WI38 (cell line): ENCODE data around the gene PTGIS.
A peak's percentile ranks its signal among the peaks of the same experiment; 100 is the strongest.

ENCODE experiments used
- H3K4me3 ChIP-seq: 2 replicates; pipeline ENCODE4 v1.5.1; 2011; ENCODE audit warnings: low read depth, mild to moderate bottlenecking, control low read depth, low read length
- CTCF ChIP-seq: IDR thresholded peaks from 2 replicates; pipeline ENCODE4 v1.5.1; 2012; ENCODE audit warnings: low read depth, mild to moderate bottlenecking, control low read depth, low read length

PTGIS gene

GRCh38 chr20:49610691-49611538 is 43.0 kb upstream of the PTGIS start:
- H3K4me3 ChIP-seq, result peak overlapping the region; percentile 10; the same call in 1 of the 2 replicates
- peak; percentile 99 for TF ChIP-seq CTCF

DNA sequence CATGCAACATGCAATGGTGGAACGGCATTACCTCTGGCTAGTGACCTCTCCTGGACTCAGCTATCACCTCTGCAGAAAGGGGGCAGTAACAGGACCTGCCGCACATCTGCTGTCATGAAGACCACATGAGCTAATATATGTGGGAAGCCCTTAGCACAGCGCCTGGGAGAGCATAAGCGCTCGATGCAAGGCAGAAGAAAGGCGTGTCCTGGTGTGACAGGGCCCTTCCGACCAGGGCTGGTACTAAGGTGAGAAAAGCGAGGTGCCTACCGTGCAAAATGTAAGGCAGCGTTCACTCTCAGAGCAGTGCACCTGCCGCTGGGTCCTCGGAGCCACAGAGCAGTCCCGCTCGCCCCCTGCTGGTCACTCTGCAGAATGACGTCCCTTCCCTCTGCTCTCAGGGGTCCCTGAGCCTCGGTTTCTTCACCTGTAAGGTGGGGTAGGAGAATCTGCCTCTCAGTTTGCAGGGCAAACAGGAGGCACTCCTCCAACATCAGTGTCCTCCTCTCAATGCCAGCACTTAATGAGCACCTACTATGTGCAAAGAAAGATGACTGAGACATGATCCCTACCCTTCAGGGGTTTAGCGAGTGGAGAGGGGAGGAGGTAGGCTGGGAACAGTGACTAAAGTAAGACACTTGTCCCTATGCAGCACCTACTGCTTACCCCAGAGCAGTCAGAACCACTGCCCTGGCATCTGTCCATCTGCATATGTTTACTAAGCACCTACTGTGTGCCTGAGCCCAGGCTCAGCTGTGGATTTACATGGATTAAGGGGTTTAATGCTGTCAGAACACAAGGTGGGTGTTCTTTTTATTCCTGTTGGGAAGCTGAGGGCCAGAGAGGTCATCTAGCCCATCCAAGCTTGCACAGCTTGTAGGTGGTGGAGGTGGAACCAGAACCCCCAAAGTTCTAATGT is 41.1 kb upstream of the PTGIS start:
- peak; percentile 92 for TF ChIP-seq CTCF
- H3K4me3 ChIP-seq, result no peak overlapping the region

DNA sequence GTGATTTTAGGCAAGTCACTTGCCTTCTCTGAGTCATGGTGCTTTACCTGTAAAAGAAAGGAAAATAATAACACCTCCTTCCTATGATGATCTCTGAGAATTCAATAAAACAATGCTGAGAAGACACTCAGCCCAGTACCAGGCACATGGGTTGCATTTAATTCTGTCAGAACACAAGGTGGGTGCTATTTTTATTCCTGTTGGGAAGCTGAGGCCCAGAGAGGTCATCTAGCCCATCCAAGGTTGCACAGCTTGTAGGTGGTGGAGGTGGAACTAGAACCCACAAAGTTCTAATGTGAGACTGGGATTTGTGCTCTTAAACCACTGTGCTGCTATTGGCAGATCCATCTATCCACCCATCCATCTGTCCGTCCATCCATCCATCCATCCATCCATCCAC is 39.6 kb upstream of the PTGIS start:
- H3K4me3 ChIP-seq, result no peak overlapping the region
- no peak for TF ChIP-seq CTCF

- no peak overlapping the region for H3K4me3 ChIP-seq
- TF ChIP-seq CTCF, result no peak; the same call in 1 of the 2 replicates
Measured at GRCh38 chr20:49603209-49603627, 35.3 kb upstream of the PTGIS start.

DNA sequence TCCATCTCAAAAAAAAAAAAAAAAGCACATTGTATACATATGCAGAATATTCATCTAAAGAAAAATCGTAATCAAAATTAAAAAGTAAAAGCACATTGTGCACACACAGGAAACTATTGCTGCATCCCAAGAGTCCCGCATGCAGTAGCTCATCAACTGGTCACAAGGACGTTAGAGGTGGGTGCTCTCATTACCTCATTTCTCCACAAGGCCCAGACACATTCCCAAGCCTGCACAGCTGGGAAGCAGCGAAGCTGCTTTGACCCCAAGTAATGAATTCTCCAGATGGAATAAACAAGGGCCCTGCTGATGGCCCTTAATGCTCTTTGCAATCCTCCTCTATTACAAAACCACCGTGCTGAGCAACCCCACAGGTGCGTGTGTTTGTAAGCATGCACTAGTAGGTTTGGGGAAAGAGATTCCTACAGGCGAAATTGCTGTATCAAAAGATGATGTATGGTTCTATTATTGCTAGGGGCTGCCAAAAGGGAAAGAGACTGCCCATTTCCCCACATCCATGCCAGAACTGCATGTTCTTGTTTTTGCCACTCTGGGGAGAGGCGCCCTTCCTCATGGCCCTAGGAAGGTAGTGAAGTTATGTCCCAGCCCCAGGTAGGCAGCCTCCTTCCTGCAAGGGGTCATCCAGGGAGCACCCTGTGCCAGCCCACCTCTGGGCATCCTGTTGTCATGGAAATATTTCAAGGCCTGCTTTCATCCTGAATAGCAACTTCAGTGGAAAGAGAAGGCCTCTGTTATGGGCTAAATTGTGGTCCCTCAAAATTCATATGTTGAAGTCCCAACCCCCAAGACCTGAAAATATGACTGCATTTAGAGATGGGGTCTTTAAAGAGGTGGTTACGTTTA is 34.6 kb upstream of the PTGIS start:
- no peak for TF ChIP-seq CTCF
- H3K4me3 ChIP-seq, result no peak overlapping the region

DNA sequence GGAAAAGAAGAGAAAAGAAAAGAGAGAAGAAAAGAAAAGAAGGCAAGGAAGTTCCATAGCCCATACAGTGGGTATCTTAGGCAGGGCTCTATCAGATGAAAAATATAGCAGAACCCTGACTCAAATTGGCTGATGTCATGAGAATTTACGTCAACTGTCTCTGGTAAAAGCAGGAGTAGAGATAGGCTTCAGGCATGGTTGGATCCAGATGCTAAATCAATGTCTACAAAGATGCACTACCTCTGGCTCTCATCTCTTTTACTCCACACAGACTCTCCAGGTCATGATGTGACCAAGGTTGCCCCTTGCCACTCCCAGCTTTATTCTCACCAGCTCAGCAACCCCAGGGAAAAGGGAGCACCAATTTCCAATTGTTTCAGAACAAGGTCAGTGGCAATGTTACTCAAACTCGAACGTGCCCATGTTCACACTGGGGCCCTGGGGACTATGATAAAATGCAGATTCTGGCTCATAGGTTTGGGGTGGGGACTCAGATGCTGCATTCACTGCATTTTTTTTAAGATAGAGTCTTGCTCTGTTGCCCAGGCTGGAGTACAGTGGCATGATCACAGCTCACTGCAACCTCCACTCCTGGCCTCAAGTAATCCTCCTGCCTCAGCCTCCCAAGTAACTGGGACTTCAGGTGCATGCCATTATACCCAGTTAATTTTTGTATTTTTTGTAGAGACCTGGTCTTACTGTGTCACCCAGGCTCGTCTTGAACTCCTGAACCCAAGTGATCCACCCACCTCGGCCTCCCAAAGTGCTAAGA is 33.4 kb upstream of the PTGIS start:
- TF ChIP-seq CTCF, result no peak
- H3K4me3 ChIP-seq, result no peak overlapping the region
